Measurements from ENCODE around the gene ECE1.

DNA sequence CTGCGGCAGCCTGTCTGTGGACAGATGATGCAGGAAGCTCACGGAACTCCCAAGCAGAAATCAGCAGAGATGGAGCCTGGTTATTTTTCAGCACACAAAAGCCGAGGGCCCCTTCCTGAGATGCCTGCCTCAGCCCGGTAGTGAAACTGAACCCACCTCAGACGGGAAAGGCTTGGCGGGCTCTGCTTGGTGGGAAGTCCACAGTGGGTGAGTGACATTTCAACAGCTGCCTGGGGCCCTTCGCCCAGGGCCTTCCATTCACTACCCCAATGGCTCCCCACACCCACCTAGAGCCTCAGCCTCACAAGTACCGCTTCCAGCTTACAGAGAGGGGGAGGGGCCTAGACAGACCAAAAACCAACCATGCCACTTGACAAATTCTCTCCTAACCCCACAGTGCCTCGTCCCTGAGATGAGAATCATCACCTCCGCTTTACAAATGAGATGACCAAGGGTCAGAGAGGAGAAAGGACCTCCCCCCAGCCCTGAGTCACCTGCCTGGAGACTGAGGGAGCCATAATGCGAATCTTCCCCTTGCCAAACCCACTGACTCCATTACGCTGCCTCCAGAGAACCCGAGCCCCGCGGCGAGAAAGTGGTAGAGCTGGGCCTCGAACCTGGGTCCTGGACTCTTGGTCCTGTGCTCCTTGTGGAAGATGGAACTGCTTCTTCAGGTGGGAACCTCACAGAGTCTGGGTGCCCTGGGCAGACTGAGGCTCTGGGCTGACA, 3.4 kb upstream of the ECE1 start:
- no peak for TF ChIP-seq KDM5A (IDR thresholded peaks at IDR 0.05; ENCODE audit: low read length)
- no peak for TF ChIP-seq RBBP5 (IDR thresholded peaks at IDR 0.05; ENCODE audit: borderline replicate concordance, low read depth, low read length)
- no peak for TF ChIP-seq CTCF (IDR thresholded peaks at IDR 0.05; ENCODE audit: control extremely low read depth in 1 of 3, insufficient read depth in 1 of 3, low read depth in 1 of 3, low read length in 3 of 3)
- no peak for TF ChIP-seq PHF8 (conservative IDR thresholded peaks at IDR 0.05; ENCODE audit: low read depth, low read length)
- TF ChIP-seq JUND (IDR thresholded peaks at IDR 0.05; ENCODE audit: low read length), result no peak
- TF ChIP-seq EZH2 (IDR thresholded peaks at IDR 0.05; ENCODE audit: low read depth, low read length, severe bottlenecking), result no peak
- TF ChIP-seq SIRT6 (IDR thresholded peaks at IDR 0.05; ENCODE audit: low read length), result no peak
